GM12892 (cell line): Measurements from ENCODE around the gene FOXD4L3.
"Not testable (repeated sequence)": the region's sequence is repeated elsewhere in the genome, so short reads cannot be mapped to it uniquely, and the experiment has no call there.

Experiments
- POLR2A ChIP-seq: IDR thresholded peaks from 2 replicates; pipeline ENCODE4 v1.6.1; 2011; ENCODE audit warnings: low read depth, low read length, control low read depth
- POLR2AphosphoS5 ChIP-seq: IDR thresholded peaks from 2 replicates; pipeline ENCODE4 v1.6.1; 2011; ENCODE audit warnings: low read depth, low read length, control low read depth
- TAF1 ChIP-seq: IDR thresholded peaks from 2 replicates; pipeline ENCODE4 v1.6.1; 2011; ENCODE audit warnings: low read depth, mild to moderate bottlenecking, control low read depth, low read length, borderline replicate concordance

GRCh38 chr9:68304212-68304611, 1.5 kb downstream of the FOXD4L3 start:
- TF ChIP-seq POLR2A, POLR2AphosphoS5, TAF1: not testable (repeated sequence)
